OCI-LY7 (cell line): Measurements from ENCODE around the gene TNFAIP8L3.

Source experiments
- EZH2phosphoT487 ChIP-seq: fragments of 200-600 bp; sonication (generic); IDR thresholded peaks from 2 replicates; pipeline ENCODE4 v1.6.1; 2018; ENCODE audit warnings: low read depth, borderline replicate concordance, mild to moderate bottlenecking, mixed run types, antibody characterized with exemption, low read length, moderate library complexity, mixed read lengths
- TF ChIP-seq, protein P1 (sequence below): fragments of 200-600 bp; sonication (generic); conservative IDR thresholded peaks from 2 replicates; pipeline ENCODE4 v1.5.1; 2014; ENCODE audit warnings: mild to moderate bottlenecking, antibody characterized with exemption, low read length, moderate library complexity, mixed read lengths

DNA sequence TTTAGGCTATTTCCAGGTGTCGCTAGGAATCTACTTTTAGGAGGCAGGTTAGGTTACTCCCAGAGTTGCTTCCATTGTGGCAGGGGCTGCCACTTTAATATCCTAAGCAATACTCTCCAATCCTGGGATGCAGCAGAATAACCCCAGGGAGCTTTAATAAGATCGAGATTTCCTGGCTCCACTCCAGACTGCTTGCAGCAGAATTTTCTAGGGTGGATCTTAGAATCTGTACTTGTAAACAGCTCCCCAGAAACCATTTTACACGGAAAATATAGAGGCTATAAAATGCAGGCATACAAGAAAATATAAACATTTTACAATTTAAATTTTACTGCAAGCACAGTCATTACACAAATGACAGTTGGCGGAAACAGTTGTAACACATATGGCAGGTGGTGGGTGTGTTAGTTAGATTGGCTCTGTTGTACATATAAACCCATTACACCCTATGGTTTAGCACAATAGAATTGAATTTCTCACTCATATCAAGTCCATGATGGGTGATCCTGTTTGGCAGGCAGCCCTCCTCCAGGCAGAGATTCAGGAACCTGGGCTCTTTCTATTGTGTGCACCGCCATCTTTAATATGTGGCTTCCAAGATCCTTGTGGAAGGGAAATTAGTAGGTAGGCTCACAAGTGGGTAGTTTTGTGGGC is 35.0 kb upstream of the TNFAIP8L3 start:
- TF ChIP-seq, protein P1, sequence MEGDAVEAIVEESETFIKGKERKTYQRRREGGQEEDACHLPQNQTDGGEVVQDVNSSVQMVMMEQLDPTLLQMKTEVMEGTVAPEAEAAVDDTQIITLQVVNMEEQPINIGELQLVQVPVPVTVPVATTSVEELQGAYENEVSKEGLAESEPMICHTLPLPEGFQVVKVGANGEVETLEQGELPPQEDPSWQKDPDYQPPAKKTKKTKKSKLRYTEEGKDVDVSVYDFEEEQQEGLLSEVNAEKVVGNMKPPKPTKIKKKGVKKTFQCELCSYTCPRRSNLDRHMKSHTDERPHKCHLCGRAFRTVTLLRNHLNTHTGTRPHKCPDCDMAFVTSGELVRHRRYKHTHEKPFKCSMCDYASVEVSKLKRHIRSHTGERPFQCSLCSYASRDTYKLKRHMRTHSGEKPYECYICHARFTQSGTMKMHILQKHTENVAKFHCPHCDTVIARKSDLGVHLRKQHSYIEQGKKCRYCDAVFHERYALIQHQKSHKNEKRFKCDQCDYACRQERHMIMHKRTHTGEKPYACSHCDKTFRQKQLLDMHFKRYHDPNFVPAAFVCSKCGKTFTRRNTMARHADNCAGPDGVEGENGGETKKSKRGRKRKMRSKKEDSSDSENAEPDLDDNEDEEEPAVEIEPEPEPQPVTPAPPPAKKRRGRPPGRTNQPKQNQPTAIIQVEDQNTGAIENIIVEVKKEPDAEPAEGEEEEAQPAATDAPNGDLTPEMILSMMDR: no peak
- TF ChIP-seq EZH2phosphoT487: no peak
